ENCODE measurements around the gene DOCK7. TPM values are rescaled to one million over a fixed set of nuclear protein-coding genes. Genes with fewer than 3 reads are reported as not detected.

DOCK7 gene
- polyA plus RNA-seq, 1 experiment: 56.5 TPM

GRCh38 chr1:62423580-62424242 lies 264.5 kb downstream of the DOCK7 start:
- TF ChIP-seq CTCF (IDR thresholded peaks at IDR 0.05; ENCODE audit: insufficient read depth, low read depth, low read length): no peak
- ChIA-PET POLR2A (no interaction called here), CTCF (no interaction called here)
- no peaks in the 10 kb centered on the region for H3K36me3 ChIP-seq (ENCODE audit: control insufficient read depth, insufficient read depth, low read length)
- H3K27me3 ChIP-seq (ENCODE audit: control insufficient read depth, insufficient read depth, low read length): no peaks in the 10 kb centered on the region
- H3K4me3 ChIP-seq (ENCODE audit: low read depth, low read length): no peak overlapping the region
- DNase-seq (ENCODE audit: low read depth): no peak

GRCh38 chr1:62420214-62420613 lies 268.0 kb downstream of the DOCK7 start:
- no peak for TF ChIP-seq CTCF (IDR thresholded peaks at IDR 0.05; ENCODE audit: insufficient read depth, low read depth, low read length)
- Histone ChIP-seq H3K4me3 (ENCODE audit: low read depth, low read length) (no peak overlapping the region), H3K36me3 (ENCODE audit: control insufficient read depth, insufficient read depth, low read length) (no peaks in the 10 kb centered on the region), H3K27me3 (ENCODE audit: control insufficient read depth, insufficient read depth, low read length) (no peaks in the 10 kb centered on the region)
- CTCF ChIA-PET: interaction anchor here (0.7 to 1.3 kb wide), 3 partner anchors 10 to 280 kb away, joined by 3 to 6 read pairs (median 5); no protein-coding TSS in a partner anchor
- no peak for DNase-seq (ENCODE audit: low read depth)
- POLR2A ChIA-PET: no interaction called here

- CTCF ChIA-PET: interaction anchor here (1.0 to 1.5 kb wide), 3 partner anchors 10 to 274 kb away, joined by 3 to 6 read pairs (median 4); no protein-coding TSS in a partner anchor
These were observed 270.7 kb downstream of the DOCK7 start for GRCh38 chr1:62417351-62417999.

GRCh38 chr1:62415687-62416086 lies 272.5 kb downstream of the DOCK7 start:
- ChIA-PET CTCF (no interaction called here), POLR2A (no interaction called here)
- Histone ChIP-seq H3K27me3 (ENCODE audit: control insufficient read depth, insufficient read depth, low read length) (no peaks in the 10 kb centered on the region), H3K4me3 (ENCODE audit: low read depth, low read length) (no peak overlapping the region), H3K36me3 (ENCODE audit: control insufficient read depth, insufficient read depth, low read length) (no peaks in the 10 kb centered on the region)
- no peak for TF ChIP-seq CTCF (IDR thresholded peaks at IDR 0.05; ENCODE audit: insufficient read depth, low read depth, low read length)
- DNase-seq (ENCODE audit: low read depth): no peak

More at GRCh38 chr1:62417351-62417999, 270.7 kb downstream of the DOCK7 start:
- POLR2A ChIA-PET: interaction anchor here (0.6 kb wide), 1 partner anchor 329 kb away, joined by 4 read pairs; no protein-coding TSS in a partner anchor
- no peaks in the 10 kb centered on the region for H3K27me3 ChIP-seq (ENCODE audit: control insufficient read depth, insufficient read depth, low read length)
- no peak for TF ChIP-seq CTCF (IDR thresholded peaks at IDR 0.05; ENCODE audit: insufficient read depth, low read depth, low read length)
- no peak for DNase-seq (ENCODE audit: low read depth)
- no peak overlapping the region for H3K4me3 ChIP-seq (ENCODE audit: low read depth, low read length)
- H3K36me3 ChIP-seq (ENCODE audit: control insufficient read depth, insufficient read depth, low read length): no peaks in the 10 kb centered on the region

DNA sequence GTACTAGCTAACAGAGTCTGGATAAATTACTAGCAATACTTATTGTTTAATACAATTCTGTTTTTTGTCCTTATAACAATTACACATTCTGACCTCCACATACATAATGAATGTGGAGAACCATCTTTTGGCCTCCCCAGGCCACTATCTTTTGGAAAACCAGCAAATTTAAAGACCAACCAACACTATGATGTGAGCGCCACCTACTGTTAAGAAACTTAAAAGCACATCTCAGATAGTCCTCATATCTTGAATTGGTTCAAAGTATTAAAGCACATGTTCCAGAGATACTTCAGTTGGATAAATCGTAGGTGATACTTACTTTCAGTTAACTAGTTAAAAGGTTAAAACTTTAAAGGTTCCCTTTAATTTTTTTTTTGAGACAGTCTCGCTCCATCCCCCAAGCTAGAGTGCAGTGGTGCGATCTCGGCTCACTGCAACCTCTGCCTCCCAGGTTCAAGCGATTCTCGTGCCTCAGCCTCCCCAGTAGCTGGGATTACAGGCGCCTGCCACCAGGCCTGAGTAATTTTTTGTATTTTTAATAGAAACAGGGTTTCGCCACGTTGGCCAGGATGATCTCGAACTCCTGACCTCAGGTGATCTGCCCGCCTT lies 280.7 kb downstream of the DOCK7 start:
- no peaks in the 10 kb centered on the region for H3K36me3 ChIP-seq (ENCODE audit: control insufficient read depth, insufficient read depth, low read length)
- H3K27me3 ChIP-seq (ENCODE audit: control insufficient read depth, insufficient read depth, low read length): no peaks in the 10 kb centered on the region
- H3K4me3 ChIP-seq (ENCODE audit: low read depth, low read length): no peak overlapping the region
- ChIA-PET POLR2A (no interaction called here), CTCF (interaction anchor here (0.6 to 9.2 kb wide), 16 partner anchors 14 to 325 kb away, joined by 3 to 191 read pairs (median 4); no protein-coding TSS in a partner anchor)
- no peak for DNase-seq (ENCODE audit: low read depth)
- peak; percentile 65 for TF ChIP-seq CTCF (IDR thresholded peaks at IDR 0.05; ENCODE audit: insufficient read depth, low read depth, low read length)
